Left hindlimb (tissue), 1 donor: ENCODE results near the gene CTTNBP2.

ENCODE experiments used
- DNase-seq: peaks from one replicate; pipeline ENCODE4 v3.0.0-alpha.2; 2018

The CTTNBP2 gene

GRCh38 chr7:117683430-117684175 lies 189.6 kb downstream of the CTTNBP2 start:
- DNase-seq, result no peak

GRCh38 chr7:117682681-117683385 lies 190.4 kb downstream of the CTTNBP2 start:
- no peak for DNase-seq

GRCh38 chr7:117679120-117679519 lies 194.1 kb downstream of the CTTNBP2 start:
- DNase-seq, result no peak

- no peak for DNase-seq
These were observed 197.5 kb downstream of the CTTNBP2 start for GRCh38 chr7:117675497-117676435.

GRCh38 chr7:117674617-117675016 lies 198.6 kb downstream of the CTTNBP2 start:
- DNase-seq, result no peak

- no peak for DNase-seq
These were observed 199.4 kb downstream of the CTTNBP2 start for GRCh38 chr7:117673839-117674238.

- no peak for DNase-seq
These were observed 199.9 kb downstream of the CTTNBP2 start for GRCh38 chr7:117673367-117673766.

- no peak for DNase-seq
These were observed 200.8 kb downstream of the CTTNBP2 start for GRCh38 chr7:117672453-117672852.

GRCh38 chr7:117669818-117670217 lies 203.4 kb downstream of the CTTNBP2 start:
- DNase-seq, result no peak

GRCh38 chr7:117667456-117667855 lies 205.8 kb downstream of the CTTNBP2 start:
- DNase-seq, result no peak

GRCh38 chr7:117666689-117667088 lies 206.6 kb downstream of the CTTNBP2 start:
- no peak for DNase-seq

- DNase-seq, result no peak
These were observed 207.2 kb downstream of the CTTNBP2 start for GRCh38 chr7:117666031-117666430.

- no peak for DNase-seq
These were observed 207.9 kb downstream of the CTTNBP2 start for GRCh38 chr7:117665368-117665767.

GRCh38 chr7:117664047-117664446 lies 209.2 kb downstream of the CTTNBP2 start:
- DNase-seq, result no peak

- DNase-seq, result no peak
These were observed 211.9 kb downstream of the CTTNBP2 start for GRCh38 chr7:117661328-117661727.
